HG03565 (cell line): ENCODE measurements around the gene GREB1.

Experiments used
- ATAC-seq: cut with Tn5 transposase; IDR thresholded peaks from one replicate; pipeline ENCODE4 v1.9.1; 2021; ENCODE audit warnings: mild to moderate bottlenecking, moderate library complexity; ENCODE audit not compliant: unreplicated experiment

The GREB1 gene

DNA sequence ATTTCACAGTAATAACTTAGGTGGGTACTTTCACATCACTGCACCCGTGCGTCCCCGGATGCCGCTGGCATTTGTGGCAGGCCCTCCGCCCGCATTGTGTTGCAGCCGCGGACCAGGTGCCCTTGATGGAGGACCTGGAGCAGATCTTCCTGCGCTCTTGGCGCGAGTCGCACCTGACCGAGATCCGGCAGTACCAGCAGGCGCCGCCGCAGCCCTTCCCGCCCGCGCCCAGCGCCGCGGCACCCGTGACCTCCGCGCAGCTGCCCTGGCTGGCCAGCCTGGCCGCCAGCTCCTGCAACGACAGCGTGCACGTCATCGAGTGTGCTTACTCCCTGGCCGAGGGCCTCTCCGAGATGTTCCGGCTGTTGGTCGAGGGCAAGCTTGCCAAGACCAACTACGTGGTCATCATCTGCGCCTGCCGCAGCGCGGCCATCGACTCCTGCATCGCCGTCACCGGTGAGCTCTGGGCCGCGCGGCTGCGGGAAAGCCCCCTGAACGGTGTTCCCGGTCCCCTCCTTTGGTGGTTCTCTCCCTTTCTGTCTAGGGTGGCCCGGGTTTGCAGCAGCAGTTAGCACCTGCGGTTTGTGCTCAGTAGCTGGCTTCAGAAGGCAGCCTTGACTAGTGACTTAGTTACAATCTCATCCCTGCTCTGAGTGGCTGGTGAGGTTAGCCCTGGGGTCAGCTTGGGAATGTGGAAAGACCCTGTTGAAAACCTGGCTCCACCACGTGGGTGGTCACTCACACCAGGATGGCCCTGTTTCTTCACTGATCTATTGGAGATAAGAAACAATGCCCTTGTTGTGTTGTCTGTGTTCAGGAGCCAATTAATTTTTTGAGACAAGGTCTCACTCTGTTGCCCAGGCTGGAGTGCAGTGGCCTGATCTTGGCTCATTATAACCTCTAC lies 59.1 kb downstream of the GREB1 start:
- ATAC-seq = no peak

DNA sequence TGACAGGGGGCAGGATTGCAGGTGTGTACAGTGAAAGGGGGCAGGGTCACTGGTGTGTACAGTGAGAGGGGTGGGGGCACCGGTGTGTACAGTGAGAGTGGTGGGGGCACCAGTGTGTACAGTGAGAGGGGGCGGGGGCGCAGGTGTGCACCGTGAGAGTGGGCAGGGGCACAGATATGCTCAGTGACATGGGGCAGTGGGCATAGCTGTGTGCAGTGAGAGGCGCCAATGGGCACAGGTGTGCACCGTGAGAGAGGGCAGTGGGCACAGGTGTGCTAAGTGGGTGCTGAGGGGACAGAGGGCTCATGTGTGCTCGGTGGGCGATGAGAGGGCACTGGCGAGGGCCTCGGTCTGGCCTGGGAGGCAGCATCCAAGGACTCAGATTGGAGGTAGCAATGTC lies 63.0 kb downstream of the GREB1 start:
- ATAC-seq = no peak

DNA sequence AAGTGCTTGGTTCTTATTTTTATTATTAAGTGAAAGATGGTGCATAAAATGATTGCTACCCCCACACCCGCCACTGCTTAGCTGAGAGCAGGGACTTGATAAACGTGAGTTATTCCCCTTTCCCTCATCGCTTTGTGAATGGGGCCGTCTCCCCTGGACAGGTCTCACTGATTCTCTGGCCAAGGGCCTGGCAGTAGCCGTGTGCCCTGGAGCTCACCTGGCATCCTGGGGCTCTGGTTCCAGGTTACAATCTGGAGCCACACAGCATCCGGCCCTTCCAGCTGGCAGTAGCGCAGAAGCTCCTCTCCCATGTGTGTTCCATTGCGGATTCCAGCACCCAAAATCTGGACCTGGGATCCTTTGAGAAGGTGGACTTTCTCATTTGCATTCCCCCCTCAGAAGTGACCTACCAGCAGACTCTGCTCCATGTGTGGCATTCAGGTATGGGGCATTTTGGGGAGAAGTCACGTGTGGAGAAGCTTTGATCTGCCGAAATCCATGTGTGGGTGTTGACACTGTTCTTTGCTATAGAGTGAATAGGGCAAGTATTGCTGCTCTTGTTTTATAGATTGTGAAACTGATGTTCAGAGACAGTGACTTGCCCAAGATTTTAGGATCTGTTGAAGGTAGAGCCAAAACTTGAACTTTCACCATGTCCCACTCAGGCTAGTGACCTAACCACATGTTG lies 63.8 kb downstream of the GREB1 start:
- ATAC-seq = no peak

DNA sequence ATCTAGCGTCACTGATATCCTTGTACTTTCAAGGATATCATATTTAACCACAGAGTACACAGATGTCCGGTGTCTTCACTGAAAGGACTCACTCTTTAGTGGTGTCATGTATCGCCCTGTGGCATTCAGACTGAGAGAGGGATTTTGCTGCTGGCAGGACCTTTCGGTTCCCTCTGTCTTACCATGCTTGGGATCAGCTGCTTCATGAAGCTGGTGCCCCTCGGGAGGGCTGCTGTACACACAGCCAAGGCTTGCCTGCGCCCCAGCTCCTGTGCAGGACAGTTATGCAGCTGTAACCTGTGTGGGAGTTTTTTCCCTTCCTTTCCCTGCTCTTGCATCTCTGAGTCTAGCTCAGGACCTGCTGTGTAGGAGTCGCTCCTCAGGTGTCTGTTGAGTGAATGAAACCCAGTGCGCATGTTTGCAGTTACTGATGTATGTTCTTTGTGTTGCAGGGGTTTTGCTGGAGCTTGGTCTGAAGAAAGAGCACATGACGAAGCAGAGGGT lies 64.4 kb downstream of the GREB1 start:
- ATAC-seq = no peak

DNA sequence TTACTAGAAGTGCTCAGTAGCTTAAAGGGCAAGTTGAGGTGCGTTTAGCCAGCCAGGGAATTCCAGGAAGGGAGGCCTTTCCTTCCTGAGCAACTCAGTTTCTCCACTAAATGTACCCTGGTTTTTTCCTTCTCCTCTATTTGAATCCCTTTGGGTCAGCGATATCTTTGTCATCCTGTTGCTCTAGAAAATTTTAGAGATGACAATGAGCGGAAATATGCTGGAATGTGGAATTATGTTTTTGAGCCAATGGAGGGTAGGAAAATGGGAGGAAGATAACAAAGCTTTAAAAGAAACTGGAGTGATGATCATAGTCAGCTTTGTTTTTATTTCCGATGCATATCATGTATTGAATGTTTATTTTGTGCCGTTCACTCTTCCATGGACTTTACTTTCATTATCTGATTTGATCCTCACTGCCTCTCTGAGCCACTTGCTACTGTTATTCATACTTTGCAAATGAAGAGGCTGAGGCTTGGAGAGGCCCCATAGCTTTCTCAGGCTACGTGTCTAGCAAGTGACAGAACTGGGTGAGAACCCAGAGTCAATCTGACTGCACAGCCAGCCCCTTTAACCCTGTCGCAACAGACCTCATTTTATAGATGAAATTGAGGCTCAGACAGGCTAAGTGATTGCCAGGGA lies 68.8 kb downstream of the GREB1 start:
- no peak for ATAC-seq

DNA sequence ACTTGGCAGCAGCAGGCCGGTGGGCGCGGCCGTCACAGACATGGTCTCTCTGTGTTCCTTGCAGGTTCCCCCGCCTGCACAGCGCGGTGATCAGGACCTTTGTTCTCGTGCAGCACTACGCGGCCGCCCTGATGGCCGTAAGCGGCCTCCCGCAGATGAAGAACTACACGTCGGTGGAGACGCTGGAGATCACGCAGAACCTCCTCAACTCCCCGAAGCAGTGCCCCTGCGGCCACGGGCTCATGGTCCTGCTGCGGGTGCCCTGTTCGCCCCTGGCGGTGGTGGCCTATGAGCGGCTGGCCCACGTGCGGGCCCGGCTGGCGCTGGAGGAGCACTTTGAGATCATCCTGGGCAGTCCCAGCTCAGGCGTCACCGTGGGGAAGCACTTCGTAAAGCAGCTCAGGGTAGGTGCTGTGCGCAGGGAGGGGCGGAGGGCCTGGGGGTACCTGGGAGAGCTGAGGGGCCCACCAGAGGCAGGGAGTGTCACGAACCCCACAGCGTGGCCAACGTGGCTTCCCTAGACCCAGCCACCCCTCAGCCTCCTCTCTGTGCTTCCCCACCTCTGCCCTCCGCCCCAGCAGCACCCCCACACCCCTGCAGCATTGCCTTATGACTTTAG lies 76.9 kb downstream of the GREB1 start:
- no peak for ATAC-seq

DNA sequence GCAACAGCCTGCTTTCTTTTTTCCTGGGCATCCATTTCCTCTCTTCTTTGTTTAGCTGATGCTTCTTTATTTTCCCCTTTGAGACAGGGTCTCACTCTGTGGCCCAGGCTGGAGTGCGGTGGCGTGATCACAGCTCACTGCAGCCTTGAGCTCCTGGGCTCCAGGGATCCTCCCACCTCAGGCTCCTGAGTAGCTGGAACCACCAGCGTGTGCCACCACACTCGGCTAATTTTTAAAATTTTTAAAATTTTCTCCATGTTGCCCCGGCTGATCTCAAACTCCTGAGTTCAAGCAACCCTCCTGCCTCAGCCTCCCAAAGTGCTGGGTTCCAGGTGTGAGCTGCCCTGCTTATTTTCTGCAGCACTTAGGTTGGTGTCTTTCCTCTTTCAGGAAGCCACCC lies 77.4 kb downstream of the GREB1 start:
- ATAC-seq = no peak

DNA sequence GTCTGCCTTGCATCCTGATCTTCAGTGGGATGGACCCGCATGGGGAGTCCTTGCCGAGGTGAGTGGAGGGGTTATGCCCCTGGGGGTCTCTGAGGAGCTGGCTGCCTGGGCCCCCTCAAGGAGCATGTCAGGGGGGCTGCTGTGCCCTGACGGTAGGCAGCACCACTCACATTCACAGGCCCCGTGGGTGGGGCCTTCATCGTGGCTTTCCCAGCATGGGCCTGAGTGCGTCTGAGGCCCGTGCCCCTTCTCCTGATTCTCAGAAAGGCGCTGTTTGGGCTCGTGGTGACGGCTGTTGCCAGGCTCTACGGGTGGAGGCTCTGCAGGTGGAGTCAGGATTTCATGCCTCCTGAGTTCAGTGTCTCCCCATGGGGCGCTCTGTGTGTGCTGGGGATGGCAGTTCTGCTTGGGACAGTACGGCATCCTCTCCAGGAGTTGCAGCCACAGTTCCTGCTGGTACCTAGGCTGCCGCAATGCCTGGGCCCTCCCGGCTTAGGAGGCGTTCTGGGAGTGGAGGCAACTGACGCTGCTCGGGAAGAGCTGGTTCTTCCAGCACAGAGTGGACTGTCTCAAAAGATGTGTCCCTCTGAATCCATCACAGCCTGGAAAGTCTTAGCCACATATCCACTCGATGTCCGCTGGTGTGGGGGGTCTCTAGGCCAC lies 78.8 kb downstream of the GREB1 start:
- no peak for ATAC-seq

DNA sequence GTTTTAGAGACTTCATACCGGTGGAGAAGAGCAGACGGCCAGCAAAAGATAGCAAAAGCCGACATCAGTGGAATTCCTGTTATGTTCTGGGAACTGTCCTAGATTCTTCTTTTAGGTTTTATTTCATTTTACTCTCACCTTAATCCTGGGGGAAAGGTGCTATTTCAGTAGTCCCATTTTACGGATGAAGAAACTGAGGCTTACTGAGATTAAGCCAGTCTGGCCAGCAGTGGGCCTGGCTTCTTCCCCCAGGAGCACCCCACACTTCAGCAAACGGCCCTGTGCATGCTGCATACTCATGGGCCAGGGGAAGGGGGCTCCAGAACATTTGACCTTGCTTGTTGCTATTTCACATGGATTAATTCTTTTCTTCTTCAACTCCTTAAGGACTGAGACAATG lies 79.5 kb downstream of the GREB1 start:
- no peak for ATAC-seq

DNA sequence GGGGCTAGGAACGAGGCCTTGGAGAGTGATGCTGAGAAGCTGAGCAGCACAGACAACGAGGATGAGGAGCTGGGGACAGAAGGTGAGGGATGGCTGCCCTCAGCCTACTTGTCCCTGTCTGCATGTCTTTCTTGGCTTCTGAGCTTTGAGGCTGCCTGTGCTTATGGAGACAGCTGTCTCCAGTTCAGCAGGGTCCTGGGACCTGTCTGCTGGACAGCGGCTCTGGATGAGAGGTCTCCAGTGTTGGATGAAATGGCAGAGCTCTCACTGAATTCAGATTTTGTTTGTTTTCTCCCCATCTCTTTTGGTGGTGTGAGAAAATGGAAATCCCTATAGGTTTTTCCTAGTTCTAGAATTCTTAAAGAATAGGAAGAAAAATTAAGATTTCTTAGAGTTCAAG lies 81.4 kb downstream of the GREB1 start:
- no peak for ATAC-seq

DNA sequence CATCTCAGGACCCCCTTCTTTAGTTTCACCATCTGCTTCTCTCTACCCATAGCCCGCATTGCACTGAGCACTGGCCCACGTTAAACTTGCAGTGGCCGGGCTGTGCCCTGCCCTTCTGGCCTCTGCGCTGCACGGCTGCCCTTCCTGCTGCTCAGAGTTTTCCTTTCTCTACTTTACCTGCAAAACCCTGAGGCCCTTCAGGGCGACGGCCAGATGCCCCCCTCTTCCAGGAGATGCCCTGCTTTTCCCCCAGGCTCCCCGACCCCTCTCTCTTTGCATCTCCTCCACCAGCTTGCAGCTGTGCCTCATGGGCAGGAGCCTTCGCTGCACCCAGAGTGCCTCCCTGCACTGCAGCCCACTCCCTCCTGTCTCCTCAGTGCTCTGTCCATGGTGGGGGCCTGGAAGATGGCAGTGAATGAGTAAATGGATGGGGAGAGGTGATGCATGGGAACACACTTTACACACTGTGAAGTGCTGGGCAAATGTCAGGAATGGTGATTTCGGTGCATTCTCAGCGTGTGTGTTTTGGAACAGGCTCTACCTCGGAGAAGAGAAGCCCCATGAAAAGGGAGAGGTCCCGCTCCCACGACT lies 82.3 kb downstream of the GREB1 start:
- ATAC-seq = no peak

DNA sequence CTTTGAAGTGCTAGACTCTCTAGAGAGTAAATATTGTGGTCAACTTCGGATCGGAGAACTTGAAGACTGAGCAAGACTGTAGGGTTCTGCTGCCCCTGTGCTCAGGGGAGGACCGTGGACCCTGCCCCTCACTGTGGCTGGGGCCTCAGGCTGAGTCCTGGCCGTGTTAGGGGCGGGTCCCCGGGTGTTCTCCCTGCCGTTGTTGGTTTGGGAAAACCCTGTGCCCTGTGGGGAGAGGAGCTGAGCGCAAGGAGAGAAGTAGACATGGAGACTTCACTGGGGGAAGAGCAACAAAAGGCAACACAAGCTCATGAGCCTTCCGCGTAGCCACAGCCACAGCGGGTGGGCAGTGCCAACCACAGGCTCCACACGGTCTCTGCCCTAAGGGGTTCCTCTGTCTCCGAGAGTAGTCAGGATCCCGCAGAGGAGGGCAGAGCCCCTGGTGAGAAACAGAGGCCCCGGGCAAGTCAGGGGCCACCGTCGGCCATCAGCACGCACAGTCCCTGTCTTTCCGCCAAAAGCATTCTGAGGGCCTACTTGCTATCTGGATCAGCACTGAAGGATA lies 83.1 kb downstream of the GREB1 start:
- ATAC-seq = no peak

DNA sequence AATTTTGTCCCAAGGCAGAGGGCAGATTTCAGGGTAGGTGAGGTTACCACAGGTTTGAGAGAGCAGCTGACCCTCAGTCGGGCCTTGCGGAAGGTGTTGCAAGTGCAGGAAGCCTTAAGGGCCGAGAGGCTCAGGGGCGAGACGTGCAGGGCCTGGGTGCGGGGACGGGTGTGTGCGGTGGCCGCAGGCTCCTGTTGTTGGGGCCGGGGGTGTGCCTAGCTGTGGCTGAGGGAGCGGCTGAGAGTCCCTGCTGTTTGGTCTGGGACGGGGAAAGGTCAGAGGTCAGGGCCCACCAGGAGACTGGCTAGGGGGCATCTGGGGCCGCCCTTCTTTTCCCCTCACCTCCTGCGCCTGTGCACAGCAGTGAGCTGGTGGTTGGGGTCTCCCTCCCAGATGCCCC lies 83.7 kb downstream of the GREB1 start:
- ATAC-seq = no peak

DNA sequence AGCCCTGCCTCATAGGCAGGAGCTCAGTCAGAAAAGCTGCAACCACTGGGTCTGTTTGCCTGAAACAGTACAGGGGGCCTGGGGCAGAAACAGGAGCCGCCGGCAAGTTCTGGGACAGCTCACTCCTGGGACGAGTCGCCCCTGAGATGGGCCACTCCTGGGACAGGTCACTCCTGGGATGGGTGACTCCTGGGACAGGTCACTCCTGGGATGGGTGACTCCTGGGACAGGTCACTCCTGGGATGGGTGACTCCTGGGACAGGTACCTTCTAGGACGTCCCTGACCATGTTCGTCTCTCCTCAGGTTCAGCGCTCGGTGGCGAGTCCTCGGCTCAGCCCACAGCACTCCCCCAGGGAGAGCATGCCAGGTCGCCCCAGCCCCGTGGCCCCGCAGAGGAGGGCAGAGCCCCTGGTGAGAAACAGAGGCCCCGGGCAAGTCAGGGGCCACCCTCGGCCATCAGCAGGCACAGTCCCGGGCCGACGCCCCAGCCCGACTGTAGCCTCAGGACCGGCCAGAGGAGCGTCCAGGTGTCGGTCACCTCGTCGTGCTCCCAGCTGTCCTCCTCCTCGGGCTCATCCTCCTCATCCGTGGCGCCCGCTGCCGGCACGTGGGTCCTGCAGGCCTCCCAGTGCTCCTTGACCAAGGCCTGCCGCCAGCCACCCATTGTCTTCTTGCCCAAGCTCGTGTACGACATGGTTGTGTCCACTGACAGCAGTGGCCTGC lies 84.3 kb downstream of the GREB1 start:
- no peak for ATAC-seq

DNA sequence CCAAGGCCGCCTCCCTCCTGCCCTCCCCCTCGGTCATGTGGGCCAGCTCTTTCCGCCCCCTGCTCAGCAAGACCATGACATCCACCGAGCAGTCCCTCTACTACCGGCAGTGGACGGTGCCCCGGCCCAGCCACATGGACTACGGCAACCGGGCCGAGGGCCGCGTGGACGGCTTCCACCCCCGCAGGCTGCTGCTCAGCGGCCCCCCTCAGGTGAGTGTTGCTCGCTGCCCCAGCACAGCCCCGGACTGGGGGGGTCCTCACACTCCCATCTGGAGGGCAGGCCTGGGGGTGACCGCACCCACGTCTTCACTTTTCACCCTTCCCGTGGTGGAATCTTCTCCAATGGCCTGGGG lies 84.8 kb downstream of the GREB1 start:
- ATAC-seq = no peak

DNA sequence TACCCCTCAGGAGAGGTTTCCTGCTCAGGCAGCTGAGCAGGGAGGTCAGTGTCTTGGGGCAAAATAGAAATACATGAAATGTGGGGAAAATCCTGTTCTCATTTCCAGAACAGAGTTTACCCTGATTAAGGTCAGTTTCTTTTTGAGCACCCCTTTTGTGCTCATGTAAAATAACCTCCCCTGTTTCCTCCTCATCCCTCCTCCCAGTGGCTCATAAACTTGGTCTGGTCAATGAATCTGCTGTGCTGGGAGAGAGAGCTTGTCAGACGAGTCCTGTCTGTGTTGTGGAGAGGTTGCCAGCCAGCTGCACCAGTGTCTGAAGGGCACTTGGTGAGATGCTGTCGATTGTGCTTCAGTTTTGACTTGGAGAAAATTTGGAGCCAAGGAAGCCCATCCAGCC lies 87.6 kb downstream of the GREB1 start:
- ATAC-seq = no peak

DNA sequence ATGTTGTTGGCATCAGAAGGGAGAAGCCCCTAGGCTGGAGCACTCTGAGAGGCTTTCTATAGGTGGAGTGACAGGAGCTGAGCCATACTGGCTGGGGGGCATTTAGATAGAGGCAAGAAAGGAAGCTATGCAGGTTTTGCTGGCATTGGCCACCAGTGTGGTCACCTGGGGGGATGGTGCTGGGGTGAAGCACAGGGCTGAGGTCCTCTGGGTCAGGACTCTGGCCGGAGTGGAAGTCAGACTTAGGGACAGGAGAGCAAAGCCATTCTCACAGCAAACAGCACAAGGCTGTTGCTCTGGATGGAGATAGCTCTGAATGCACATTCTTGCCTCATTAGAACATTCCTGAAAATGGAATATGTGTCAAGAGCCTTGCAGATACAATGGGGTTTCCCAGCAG lies 88.8 kb downstream of the GREB1 start:
- no peak for ATAC-seq

DNA sequence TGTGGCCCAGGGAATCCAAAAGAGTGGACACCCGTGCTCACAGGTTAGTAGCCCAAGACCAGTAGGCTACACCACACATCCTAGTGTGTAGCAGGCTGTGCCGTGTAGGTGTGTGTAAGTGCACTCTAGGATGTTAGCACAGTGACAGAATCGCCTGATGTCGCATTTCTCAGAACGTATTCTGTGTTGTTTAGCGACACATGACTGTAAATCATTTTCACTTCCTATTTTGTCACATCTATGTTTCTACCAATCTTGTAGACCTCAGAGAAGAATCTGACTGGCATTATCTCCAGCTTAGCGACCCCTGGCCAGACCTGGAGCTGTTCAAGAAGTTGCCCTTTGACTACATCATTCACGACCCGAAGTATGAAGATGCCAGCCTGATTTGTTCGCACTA lies 91.0 kb downstream of the GREB1 start:
- ATAC-seq = no peak

DNA sequence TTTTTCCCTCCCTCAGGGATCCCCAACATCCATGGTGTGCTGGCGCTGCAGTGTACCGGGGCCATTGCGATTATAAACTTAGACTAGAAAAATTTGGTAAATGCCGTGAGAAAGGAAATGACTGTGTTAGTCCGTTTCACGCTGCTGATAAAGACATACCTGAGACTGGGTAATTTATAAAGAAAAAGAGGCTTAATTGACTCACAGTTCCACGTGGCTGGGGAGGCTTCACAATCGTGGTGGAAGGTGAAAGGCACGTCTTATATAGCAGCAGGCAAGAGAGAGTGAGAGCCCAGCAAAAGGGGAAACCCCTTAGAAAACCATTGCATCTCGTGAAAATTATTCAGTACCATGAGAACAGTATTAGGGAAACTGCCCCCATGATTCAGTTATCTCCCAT lies 91.8 kb downstream of the GREB1 start:
- ATAC-seq = no peak

DNA sequence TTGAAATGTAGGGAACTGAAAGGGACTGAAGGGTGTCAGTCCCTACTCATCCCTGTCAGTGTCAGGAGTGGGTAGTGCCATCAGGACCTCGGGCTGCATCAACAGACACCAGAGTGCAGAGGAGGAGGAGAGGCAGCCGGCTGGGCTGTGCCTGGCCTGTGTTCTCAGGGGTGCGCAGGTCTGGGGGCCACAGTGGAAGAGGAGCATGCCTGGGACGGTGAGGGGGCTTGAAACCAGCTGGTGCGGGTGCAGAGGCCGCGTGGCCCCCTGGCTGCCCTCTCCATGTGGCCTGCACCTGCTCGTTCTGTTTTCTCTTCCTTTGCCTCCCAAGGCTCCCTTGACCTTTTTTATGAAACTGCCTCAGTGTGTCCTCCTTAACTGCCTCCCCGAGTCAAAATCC lies 94.8 kb downstream of the GREB1 start:
- no peak for ATAC-seq
